OCI-LY3 (cell line): ENCODE results near the gene MARCOL.

Source experiments
- CTCF ChIP-seq: fragments of 200-600, 300-600 bp; sonication (generic); IDR thresholded peaks from 2 replicates; pipeline ENCODE4 v1.5.1; 2014; ENCODE audit warnings: antibody characterized with exemption, low read length, low read depth
- EZH2phosphoT487 ChIP-seq: fragments of 200-600 bp; shearing (Covaris generic); IDR thresholded peaks from 2 replicates; pipeline ENCODE4 v1.6.1; 2018; ENCODE audit warnings: antibody characterized with exemption, mixed run types, low read depth

- TF ChIP-seq CTCF (peak; percentile 59), EZH2phosphoT487 (no peak)
These were observed 52.2 kb downstream of the MARCOL start for GRCh38 chr5:148290271-148291195.
